ENCODE measurements around the gene PAEP. TPM values are rescaled to one million over a fixed set of nuclear protein-coding genes. Genes with fewer than 3 reads are reported as not detected.

The PAEP gene
- total RNA-seq, 1 donor from 2014 or later, result 0.39 TPM

DNA sequence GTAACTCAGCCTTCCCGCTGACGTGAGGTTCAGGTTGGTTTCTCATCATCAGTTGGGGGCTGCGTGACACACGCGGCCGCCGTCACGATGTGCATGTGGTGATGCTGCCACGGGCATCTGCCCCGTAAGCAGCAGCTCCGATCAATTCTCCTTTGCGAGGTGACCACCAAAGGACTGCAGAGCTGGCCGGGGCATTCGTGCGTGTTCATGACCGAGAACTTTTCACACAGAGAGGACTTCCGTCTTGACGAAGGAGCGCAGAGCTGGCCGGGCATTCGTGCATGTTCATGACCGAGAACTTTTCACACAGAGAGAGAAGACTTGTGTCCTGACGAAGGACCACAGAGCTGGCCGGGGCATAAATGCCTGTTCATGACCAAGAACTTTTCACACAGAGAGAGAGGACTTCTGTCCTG, 44.1 kb upstream of the PAEP start:
- Histone ChIP-seq H3K36me3 (ENCODE audit: insufficient read depth, low read length) (no peaks in the 10 kb centered on the region), H3K27ac (ENCODE audit: low read depth, low read length) (no peak overlapping the region), H2AFZ (ENCODE audit: low read depth, low read length) (no peak overlapping the region), H3K9me3 (ENCODE audit: insufficient read depth, low read depth, low read length) (no peaks in the 10 kb centered on the region), H4K20me1 (ENCODE audit: insufficient read depth, low read length) (no peaks in the 10 kb centered on the region), H3K27me3 (ENCODE audit: insufficient read depth, low read length) (peaks cover 3% of the 10 kb centered on the region), H3K4me3 (ENCODE audit: insufficient read depth, low read depth, low read length) (no peak overlapping the region), H3K4me2 (ENCODE audit: low read length) (no peak overlapping the region), H3K79me2 (ENCODE audit: insufficient read depth, low read length) (no peaks in the 10 kb centered on the region), H3K9ac (ENCODE audit: low read length) (no peak overlapping the region), H3K4me1 (ENCODE audit: insufficient read depth, low read length) (no peaks in the 10 kb centered on the region)
- Mint-ChIP-seq H3K27me3 (ENCODE audit: low read depth, unreplicated experiment) (peaks cover 11% of the 10 kb centered on the region), H3K36me3 (ENCODE audit: low read depth, unreplicated experiment) (no peaks in the 10 kb centered on the region), H3K4me1 (ENCODE audit: low read depth, unreplicated experiment) (peaks cover 2% of the 10 kb centered on the region), H3K4me3 (ENCODE audit: unreplicated experiment) (no peak overlapping the region), H3K27ac (ENCODE audit: unreplicated experiment) (no peak overlapping the region), H3K9me3 (ENCODE audit: unreplicated experiment) (no peaks in the 10 kb centered on the region)
- no peak for FAIRE-seq
- TF ChIP-seq, protein P1, sequence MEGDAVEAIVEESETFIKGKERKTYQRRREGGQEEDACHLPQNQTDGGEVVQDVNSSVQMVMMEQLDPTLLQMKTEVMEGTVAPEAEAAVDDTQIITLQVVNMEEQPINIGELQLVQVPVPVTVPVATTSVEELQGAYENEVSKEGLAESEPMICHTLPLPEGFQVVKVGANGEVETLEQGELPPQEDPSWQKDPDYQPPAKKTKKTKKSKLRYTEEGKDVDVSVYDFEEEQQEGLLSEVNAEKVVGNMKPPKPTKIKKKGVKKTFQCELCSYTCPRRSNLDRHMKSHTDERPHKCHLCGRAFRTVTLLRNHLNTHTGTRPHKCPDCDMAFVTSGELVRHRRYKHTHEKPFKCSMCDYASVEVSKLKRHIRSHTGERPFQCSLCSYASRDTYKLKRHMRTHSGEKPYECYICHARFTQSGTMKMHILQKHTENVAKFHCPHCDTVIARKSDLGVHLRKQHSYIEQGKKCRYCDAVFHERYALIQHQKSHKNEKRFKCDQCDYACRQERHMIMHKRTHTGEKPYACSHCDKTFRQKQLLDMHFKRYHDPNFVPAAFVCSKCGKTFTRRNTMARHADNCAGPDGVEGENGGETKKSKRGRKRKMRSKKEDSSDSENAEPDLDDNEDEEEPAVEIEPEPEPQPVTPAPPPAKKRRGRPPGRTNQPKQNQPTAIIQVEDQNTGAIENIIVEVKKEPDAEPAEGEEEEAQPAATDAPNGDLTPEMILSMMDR (IDR thresholded peaks at IDR 0.05; ENCODE audit: insufficient read depth, low read depth, low read length), result no peak
- DNase-seq (ENCODE audit: low read depth), result no peak

DNA sequence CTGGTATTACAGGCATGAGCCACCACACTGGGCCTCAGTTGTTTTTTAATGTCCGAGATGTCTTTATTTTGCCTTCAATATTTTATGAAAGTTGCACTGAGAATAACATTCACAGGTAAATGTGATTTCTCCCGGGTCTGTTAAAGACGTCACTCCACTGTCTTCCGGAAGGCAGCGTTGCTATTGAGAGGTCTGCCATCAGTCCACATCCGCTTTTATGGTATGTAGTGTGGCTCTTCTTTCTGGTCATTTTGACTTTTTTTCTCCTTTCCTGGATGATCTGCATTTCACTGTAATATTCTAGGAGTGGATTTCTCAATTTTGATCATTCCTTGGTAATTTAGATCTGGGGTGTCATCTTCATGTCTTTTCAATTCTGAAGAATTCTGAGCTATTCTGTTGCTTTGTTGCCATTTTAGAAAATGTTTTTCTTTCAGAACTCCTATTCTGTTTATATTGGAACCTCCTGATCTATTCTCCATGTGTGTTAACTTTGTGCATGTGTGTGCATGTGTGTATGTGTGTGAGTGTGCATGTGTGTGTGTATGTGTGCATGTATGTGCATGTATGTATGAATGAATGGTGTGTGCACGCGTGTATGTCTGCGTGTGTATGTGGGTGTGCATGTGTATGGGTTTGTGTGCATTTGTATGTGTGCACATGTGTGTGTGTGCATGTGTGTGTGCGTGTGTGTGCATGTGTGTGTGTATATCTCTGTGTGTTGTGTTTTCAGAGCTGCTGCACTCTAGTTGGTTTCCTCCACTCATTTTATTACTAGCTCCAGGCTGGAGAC, 42.2 kb upstream of the PAEP start:
- Histone ChIP-seq H3K36me3 (ENCODE audit: insufficient read depth, low read length) (no peaks in the 10 kb centered on the region), H3K9me3 (ENCODE audit: insufficient read depth, low read depth, low read length) (no peaks in the 10 kb centered on the region), H3K27ac (ENCODE audit: low read depth, low read length) (no peak overlapping the region), H3K79me2 (ENCODE audit: insufficient read depth, low read length) (no peaks in the 10 kb centered on the region), H3K9ac (ENCODE audit: low read length) (no peak overlapping the region), H3K4me1 (ENCODE audit: insufficient read depth, low read length) (no peaks in the 10 kb centered on the region), H2AFZ (ENCODE audit: low read depth, low read length) (no peak overlapping the region), H3K4me2 (ENCODE audit: low read length) (no peak overlapping the region), H3K4me3 (ENCODE audit: insufficient read depth, low read depth, low read length) (no peak overlapping the region), H4K20me1 (ENCODE audit: insufficient read depth, low read length) (no peaks in the 10 kb centered on the region), H3K27me3 (ENCODE audit: insufficient read depth, low read length) (peaks cover 3% of the 10 kb centered on the region)
- no peak for DNase-seq (ENCODE audit: low read depth)
- no peaks in the 10 kb centered on the region for H3K36me3 Mint-ChIP-seq (ENCODE audit: low read depth, unreplicated experiment)
- TF ChIP-seq, protein P1 (IDR thresholded peaks at IDR 0.05; ENCODE audit: insufficient read depth, low read depth, low read length), result no peak
- no peak for TF ChIP-seq EZH2 (IDR thresholded peaks at IDR 0.05; ENCODE audit: insufficient read depth, low read length)
- H3K27ac Mint-ChIP-seq (ENCODE audit: unreplicated experiment), result no peak overlapping the region
- H3K9me3 Mint-ChIP-seq (ENCODE audit: unreplicated experiment), result no peaks in the 10 kb centered on the region
- no peak for FAIRE-seq
- peaks cover 7% of the 10 kb centered on the region for H3K4me1 Mint-ChIP-seq (ENCODE audit: low read depth, unreplicated experiment)
- peaks cover 11% of the 10 kb centered on the region for H3K27me3 Mint-ChIP-seq (ENCODE audit: low read depth, unreplicated experiment)
- H3K4me3 Mint-ChIP-seq (ENCODE audit: unreplicated experiment), result no peak overlapping the region

DNA sequence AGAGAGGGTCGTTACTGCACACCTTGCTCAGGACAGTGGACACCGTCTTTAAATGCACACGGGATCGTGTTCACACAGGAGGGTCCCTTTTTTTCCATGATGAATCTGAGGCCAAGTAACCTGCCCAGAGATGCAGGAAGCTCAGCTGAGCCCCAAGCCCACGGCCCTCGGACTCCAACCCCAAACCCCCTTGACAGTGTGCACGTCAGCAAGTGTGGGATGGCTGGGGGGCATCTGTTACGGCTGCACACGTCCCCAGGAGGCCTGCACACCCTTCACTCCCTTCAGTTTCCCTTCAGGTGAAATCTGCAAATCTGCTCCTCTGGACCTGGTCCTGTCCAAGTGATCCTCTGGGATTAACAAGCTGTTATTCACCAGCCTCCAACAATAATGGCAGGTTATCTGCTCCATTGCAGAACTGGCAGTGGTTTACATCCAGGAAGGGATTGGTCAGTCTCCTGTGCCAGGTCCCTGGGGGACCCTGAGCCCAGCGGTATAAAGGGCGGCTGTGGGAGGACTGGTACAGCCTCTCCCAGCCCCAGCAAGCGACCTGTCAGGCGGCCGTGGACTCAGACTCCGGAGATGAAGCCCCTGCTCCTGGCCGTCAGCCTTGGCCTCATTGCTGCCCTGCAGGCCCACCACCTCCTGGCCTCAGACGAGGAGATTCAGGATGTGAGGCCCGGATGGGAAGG, 40.5 kb upstream of the PAEP start, which contains the start of gene LCN1:
Gene LCN1 (plus strand): TSS at position 525 of the 692 bp plus-strand sequence. CDS start 58 bp downstream, at position 583.
- peaks cover 11% of the 10 kb centered on the region for H3K27me3 Mint-ChIP-seq (ENCODE audit: low read depth, unreplicated experiment)
- no peak within 1 kb of the TSS for H3K9ac ChIP-seq (ENCODE audit: low read length)
- H3K27ac ChIP-seq (ENCODE audit: low read depth, low read length), result no peak within 1 kb of the TSS
- H3K4me3 Mint-ChIP-seq (ENCODE audit: unreplicated experiment), result no peak within 1 kb of the TSS
- peaks cover 7% of the 10 kb centered on the region for H3K4me1 Mint-ChIP-seq (ENCODE audit: low read depth, unreplicated experiment)
- DNase-seq (ENCODE audit: low read depth) (no peak), FAIRE-seq (no peak)
- H3K9me3 ChIP-seq (ENCODE audit: insufficient read depth, low read depth, low read length), result no peaks in the 10 kb centered on the region
- no peaks in the 10 kb centered on the region for H4K20me1 ChIP-seq (ENCODE audit: insufficient read depth, low read length)
- H3K27ac Mint-ChIP-seq (ENCODE audit: unreplicated experiment), result no peak within 1 kb of the TSS
- peaks cover 3% of the 10 kb centered on the region for H3K27me3 ChIP-seq (ENCODE audit: insufficient read depth, low read length)
- H2AFZ ChIP-seq (ENCODE audit: low read depth, low read length), result no peak within 1 kb of the TSS
- H3K9me3 Mint-ChIP-seq (ENCODE audit: unreplicated experiment), result no peaks in the 10 kb centered on the region
- H3K79me2 ChIP-seq (ENCODE audit: insufficient read depth, low read length), result no peaks in the 10 kb centered on the region
- H3K36me3 ChIP-seq (ENCODE audit: insufficient read depth, low read length), result no peaks in the 10 kb centered on the region
- TF ChIP-seq EZH2 (IDR thresholded peaks at IDR 0.05; ENCODE audit: insufficient read depth, low read length), result no peak
- TF ChIP-seq, protein P1 (IDR thresholded peaks at IDR 0.05; ENCODE audit: insufficient read depth, low read depth, low read length), result no peak
- no peak within 1 kb of the TSS for H3K4me2 ChIP-seq (ENCODE audit: low read length)
- H3K4me3 ChIP-seq (ENCODE audit: insufficient read depth, low read depth, low read length), result no peak within 1 kb of the TSS
- no peaks in the 10 kb centered on the region for H3K4me1 ChIP-seq (ENCODE audit: insufficient read depth, low read length)
- H3K36me3 Mint-ChIP-seq (ENCODE audit: low read depth, unreplicated experiment), result no peaks in the 10 kb centered on the region

Measured in astrocyte (in vitro differentiated cells and primary cell).